ENCODE measurements around the gene FAM229B. TPM values are rescaled to one million over a fixed set of nuclear protein-coding genes. Genes with fewer than 3 reads are reported as not detected.
"Not testable (repeated sequence)": the region's sequence is repeated elsewhere in the genome, so short reads cannot be mapped to it uniquely, and the experiment has no call there.

Gene FAM229B
- total RNA-seq, 4 donors from 2014 or later: 9.5 to 26.1 (median 13.8) TPM

DNA sequence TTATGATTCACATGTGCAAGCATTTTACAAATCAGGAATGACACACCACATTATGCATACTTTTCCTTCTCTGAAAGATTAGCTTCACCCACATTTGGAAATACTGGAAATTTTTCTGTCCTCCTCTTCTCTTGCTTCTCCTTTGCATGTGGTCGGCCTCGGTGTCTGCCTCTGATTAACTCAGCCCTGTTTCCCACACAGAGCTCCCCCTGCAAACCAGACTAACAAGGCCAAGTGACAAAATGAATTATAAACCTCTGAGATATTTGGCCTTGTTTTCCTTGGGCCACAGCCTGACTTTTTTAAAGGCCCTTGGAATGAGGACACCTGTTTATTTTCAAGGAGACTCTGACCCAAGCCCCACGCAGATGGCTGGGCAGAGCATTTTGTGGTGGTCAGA lies 42.5 kb upstream of the FAM229B start:
- WGBS, 2 donors (ENCODE audit: low coverage in 1 of 2): 23 to 33% methylated on average over 2 to 3 of the region's 3 CpGs
- no peaks in the 10 kb centered on the region for H3K9me3 ChIP-seq
- TF ChIP-seq POLR2A (IDR thresholded peaks at IDR 0.05): no peak
- no peak for TF ChIP-seq EP300 (IDR thresholded peaks at IDR 0.05)
- TF ChIP-seq, protein P1, sequence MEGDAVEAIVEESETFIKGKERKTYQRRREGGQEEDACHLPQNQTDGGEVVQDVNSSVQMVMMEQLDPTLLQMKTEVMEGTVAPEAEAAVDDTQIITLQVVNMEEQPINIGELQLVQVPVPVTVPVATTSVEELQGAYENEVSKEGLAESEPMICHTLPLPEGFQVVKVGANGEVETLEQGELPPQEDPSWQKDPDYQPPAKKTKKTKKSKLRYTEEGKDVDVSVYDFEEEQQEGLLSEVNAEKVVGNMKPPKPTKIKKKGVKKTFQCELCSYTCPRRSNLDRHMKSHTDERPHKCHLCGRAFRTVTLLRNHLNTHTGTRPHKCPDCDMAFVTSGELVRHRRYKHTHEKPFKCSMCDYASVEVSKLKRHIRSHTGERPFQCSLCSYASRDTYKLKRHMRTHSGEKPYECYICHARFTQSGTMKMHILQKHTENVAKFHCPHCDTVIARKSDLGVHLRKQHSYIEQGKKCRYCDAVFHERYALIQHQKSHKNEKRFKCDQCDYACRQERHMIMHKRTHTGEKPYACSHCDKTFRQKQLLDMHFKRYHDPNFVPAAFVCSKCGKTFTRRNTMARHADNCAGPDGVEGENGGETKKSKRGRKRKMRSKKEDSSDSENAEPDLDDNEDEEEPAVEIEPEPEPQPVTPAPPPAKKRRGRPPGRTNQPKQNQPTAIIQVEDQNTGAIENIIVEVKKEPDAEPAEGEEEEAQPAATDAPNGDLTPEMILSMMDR (IDR thresholded peaks at IDR 0.05): no peak
- peak; percentile 47 for TF ChIP-seq POLR2AphosphoS5 (IDR thresholded peaks at IDR 0.05)
- H3K4me1 ChIP-seq: peaks cover 0 to 23% (median 0%) of the 10 kb centered on the region in 3 donors
- H3K4me3 ChIP-seq: no peak overlapping the region
- H3K36me3 ChIP-seq: no peaks in the 10 kb centered on the region
- no peak for ATAC-seq
- H3K27ac ChIP-seq: peak overlapping the region in 1 of 4 donors; percentile 30
- H3K27me3 ChIP-seq: no peaks in the 10 kb centered on the region

DNA sequence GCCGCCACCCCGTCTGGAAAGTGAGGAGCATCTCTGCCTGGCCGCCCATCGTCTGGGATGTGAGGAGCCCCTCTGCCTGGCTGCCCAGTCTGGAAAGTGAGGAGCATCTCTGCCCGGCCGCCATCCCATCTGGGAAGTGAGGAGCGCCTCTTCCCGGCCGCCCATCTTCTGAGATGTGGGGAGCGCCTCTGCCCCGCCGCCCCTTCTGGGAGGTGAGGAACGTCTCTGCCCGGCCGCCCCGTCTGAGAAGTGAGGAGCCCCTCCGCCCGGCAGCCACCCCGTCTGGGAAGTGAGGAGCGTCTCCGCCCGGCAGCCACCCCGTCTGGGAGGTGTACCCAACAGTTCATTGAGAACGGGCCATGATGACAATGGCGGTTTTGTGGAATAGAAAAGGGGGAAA lies 39.9 kb upstream of the FAM229B start:
- WGBS, 2 donors (ENCODE audit: low coverage in 1 of 2): no CpG with 5 or more reads among the region's 25 CpGs
- not testable (repeated sequence) for H3K27ac ChIP-seq, H3K36me3 ChIP-seq, ATAC-seq, H3K4me3 ChIP-seq, H3K27me3 ChIP-seq
- H3K9me3 ChIP-seq: peaks cover 0 to 10% (median 0%) of the 10 kb centered on the region in 3 donors
- peaks cover 0 to 21% (median 0%) of the 10 kb centered on the region in 3 donors for H3K4me1 ChIP-seq

DNA sequence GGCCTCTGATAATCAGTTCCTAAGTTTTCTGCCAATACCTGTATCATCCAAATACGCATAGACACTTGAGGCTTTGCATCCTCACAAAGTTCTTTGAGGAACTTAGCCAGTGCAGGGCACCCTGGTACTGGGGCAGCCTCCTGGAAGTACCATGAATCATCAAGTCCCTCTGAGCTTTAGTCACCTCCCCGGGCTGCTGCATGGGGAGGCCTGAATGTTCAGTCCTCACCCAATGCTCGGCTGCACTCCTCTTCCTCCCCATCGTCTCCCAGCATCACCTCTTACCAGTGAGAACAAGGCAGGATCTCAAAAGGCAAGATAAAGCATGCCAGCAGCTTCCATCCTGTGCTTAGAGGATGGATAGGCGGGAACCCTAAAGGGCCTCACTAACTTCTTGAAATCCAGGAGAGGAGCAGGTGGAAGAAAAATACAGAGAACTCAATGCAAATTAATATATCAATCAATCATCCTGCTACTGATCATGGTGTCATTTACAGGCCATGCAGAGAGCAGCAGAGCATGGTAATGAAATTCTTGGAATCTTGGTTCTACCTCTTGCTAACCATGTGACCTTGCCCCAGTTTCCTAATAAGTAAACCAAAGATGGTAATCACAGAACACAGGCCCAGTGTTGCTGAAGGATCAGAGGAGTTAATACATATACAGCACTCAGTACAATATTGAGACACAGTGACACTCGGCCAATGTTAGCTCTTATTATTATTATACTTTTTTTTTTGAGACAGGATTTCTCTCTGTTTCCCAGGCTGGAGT lies 38.2 kb upstream of the FAM229B start:
- WGBS, 2 donors (ENCODE audit: low coverage in 1 of 2): 81 to 82% methylated on average over 2 to 3 of the region's 6 CpGs

DNA sequence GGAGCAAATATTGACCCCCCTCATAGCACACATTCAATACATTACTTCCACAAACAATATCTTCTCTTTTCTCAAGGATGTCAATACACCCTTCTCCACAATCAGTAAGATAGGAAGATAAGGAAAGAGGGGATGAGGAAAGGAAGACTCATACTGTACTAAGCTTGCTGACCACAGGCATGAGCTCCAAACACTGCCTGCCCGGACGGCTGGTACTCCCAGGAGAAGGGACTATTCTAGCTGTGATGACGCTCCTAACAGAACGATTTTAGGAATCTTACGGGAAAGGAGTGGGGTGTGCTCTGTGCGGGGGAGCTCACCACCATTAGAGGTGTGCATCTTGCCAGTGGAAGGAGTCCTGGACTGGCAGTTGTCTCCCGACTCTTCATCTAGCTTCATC lies 37.4 kb upstream of the FAM229B start:
- ATAC-seq: no peak
- WGBS, 2 donors (ENCODE audit: low coverage in 1 of 2): 85% methylated on average over 7 of the region's 7 CpGs; no CpG with 5 or more reads in 1 of the 2 donors
- H3K4me3 ChIP-seq: no peak overlapping the region

More for the DNA sequence above, 38.2 kb upstream of the FAM229B start:
- no peak for TF ChIP-seq EP300 (IDR thresholded peaks at IDR 0.05)
- TF ChIP-seq POLR2AphosphoS5 (IDR thresholded peaks at IDR 0.05): no peak
- TF ChIP-seq POLR2A (IDR thresholded peaks at IDR 0.05): no peak
- TF ChIP-seq, protein P1 (IDR thresholded peaks at IDR 0.05): no peak
- ATAC-seq: no peak
- no peak overlapping the region for H3K27ac ChIP-seq
- H3K27me3 ChIP-seq: no peaks in the 10 kb centered on the region
- H3K36me3 ChIP-seq: no peaks in the 10 kb centered on the region
- H3K9me3 ChIP-seq: peaks cover 0 to 10% (median 0%) of the 10 kb centered on the region in 3 donors
- H3K4me1 ChIP-seq: peaks cover 0 to 12% (median 0%) of the 10 kb centered on the region in 3 donors
- H3K4me3 ChIP-seq: no peak overlapping the region

DNA sequence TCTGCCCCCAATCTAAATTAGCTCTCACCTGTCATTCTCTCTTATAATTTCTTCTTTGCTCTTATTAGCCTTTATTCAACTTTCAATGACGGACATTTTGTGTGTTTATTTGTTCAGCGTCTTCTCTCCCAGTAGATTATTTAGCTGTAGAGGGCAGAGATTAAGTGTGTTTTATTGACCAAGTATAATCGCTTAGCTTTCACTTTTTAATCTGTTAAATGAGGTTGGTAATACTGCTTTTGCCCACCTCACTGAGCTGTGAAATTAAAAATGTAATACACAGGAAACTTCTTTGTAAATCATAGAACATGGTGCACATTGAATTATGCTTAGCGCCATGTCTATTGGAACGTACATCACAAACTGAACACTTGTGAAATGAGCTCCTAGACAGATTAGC lies 37.0 kb upstream of the FAM229B start:
- ATAC-seq: no peak

More for the DNA sequence above, 37.4 kb upstream of the FAM229B start:
- Histone ChIP-seq H3K36me3 (no peaks in the 10 kb centered on the region), H3K9me3 (peaks cover 0 to 10% (median 0%) of the 10 kb centered on the region in 3 donors), H3K4me1 (peaks cover 0 to 12% (median 0%) of the 10 kb centered on the region in 3 donors), H3K27ac (no peak overlapping the region), H3K27me3 (no peaks in the 10 kb centered on the region)
- TF ChIP-seq EP300 (IDR thresholded peaks at IDR 0.05) (no peak), POLR2A (IDR thresholded peaks at IDR 0.05) (no peak), POLR2AphosphoS5 (IDR thresholded peaks at IDR 0.05) (no peak)
- TF ChIP-seq, protein P1 (IDR thresholded peaks at IDR 0.05): no peak

DNA sequence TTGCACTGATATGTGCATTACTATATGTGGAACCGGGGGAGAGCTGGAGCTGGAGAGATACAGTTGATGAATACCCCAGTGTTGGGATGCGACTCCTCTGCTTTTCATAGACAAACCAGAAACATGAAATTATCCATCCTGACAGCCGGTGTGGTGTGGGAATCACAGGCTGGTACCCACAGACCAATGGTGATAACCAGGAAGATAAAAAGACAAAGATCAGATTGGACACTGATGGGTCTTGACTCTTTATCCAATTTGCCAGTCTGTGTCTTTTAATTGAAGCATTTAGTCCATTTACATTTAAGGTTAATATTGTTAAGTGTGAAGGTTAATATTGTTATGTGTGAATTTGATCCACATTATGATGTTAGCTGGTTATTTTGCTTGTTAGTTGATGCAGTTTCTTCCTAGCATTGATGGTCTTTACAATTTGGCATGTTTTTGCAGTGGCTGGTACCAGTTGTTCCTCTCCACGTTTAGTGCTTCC lies 36.1 kb upstream of the FAM229B start:
- ATAC-seq, H3K36me3 ChIP-seq, H3K27ac ChIP-seq, H3K27me3 ChIP-seq, H3K4me3 ChIP-seq: not testable (repeated sequence)
- Histone ChIP-seq H3K4me1 (peaks cover 0 to 15% (median 0%) of the 10 kb centered on the region in 3 donors), H3K9me3 (peaks cover 0 to 10% (median 0%) of the 10 kb centered on the region in 3 donors)
- WGBS, 2 donors (ENCODE audit: low coverage in 1 of 2): 83 to 94% methylated on average over 4 of the region's 4 CpGs

More for the DNA sequence above, 37.0 kb upstream of the FAM229B start:
- Histone ChIP-seq H3K9me3 (peaks cover 0 to 10% (median 0%) of the 10 kb centered on the region in 3 donors), H3K4me1 (peaks cover 0 to 13% (median 0%) of the 10 kb centered on the region in 3 donors), H3K4me3 (no peak overlapping the region), H3K36me3 (no peaks in the 10 kb centered on the region), H3K27me3 (no peaks in the 10 kb centered on the region), H3K27ac (no peak overlapping the region)
- TF ChIP-seq EP300 (IDR thresholded peaks at IDR 0.05): no peak
- no peak for TF ChIP-seq POLR2A (IDR thresholded peaks at IDR 0.05)
- TF ChIP-seq, protein P1 (IDR thresholded peaks at IDR 0.05): no peak
- TF ChIP-seq POLR2AphosphoS5 (IDR thresholded peaks at IDR 0.05): no peak
- 87 to 92% methylated on average over 4 to 5 of the region's 5 CpGs for WGBS, 2 donors (ENCODE audit: low coverage in 1 of 2)

Data from gastroesophageal sphincter (tissue), 4 donors.